H9 (cell line): Measurements from ENCODE around the gene FGF21. TPM values are rescaled to one million over a fixed set of nuclear protein-coding genes. Genes with fewer than 3 reads are reported as not detected.

Experiments used
- DNase-seq: peaks from one replicate; pipeline ENCODE4 v3.0.0-alpha.2; 2017
- H2AFZ ChIP-seq: one replicate; pipeline ENCODE4 v1.6.1; 2013; ENCODE audit warnings: mild to moderate bottlenecking, low read length, control low read depth, moderate library complexity
- H2AK5ac ChIP-seq: 2 replicates; pipeline ENCODE4 v1.6.1; 2013; ENCODE audit warnings: low read length, control low read depth, mixed read lengths; ENCODE audit not compliant: insufficient read length
- H2BK120ac ChIP-seq: one replicate; pipeline ENCODE4 v1.6.1; 2013; ENCODE audit warnings: low read depth, mild to moderate bottlenecking, low read length, control low read depth, inconsistent platforms; ENCODE audit not compliant: poor library complexity, severe bottlenecking
- H2BK12ac ChIP-seq: 2 replicates; pipeline ENCODE4 v1.6.1; 2013; ENCODE audit warnings: low read length, control low read depth, mixed read lengths, low read depth; ENCODE audit not compliant: insufficient read length
- H2BK15ac ChIP-seq: 2 replicates; pipeline ENCODE4 v1.6.1; 2013; ENCODE audit warnings: low read depth, low read length, control low read depth
- H2BK20ac ChIP-seq: one replicate; pipeline ENCODE4 v1.6.1; 2013; ENCODE audit warnings: low read depth, mild to moderate bottlenecking, low read length, control low read depth, inconsistent platforms; ENCODE audit not compliant: poor library complexity, severe bottlenecking
- H2BK5ac ChIP-seq: 2 replicates; pipeline ENCODE4 v1.6.1; 2013; ENCODE audit warnings: low read length, control low read depth, mixed read lengths; ENCODE audit not compliant: insufficient read length
- H3K14ac ChIP-seq: 2 replicates; pipeline ENCODE4 v1.6.1; 2013; ENCODE audit warnings: low read length, control low read depth; ENCODE audit not compliant: insufficient read depth
- H3K18ac ChIP-seq: 2 replicates; pipeline ENCODE4 v1.6.1; 2013; ENCODE audit warnings: low read depth, mild to moderate bottlenecking, mixed read lengths, low read length, control low read depth; ENCODE audit not compliant: insufficient read length
- H3K23ac ChIP-seq: 2 replicates; pipeline ENCODE4 v1.6.1; 2013; ENCODE audit warnings: low read length, control low read depth, mixed read lengths, low read depth; ENCODE audit not compliant: insufficient read length
- H3K23me2 ChIP-seq: 2 replicates; pipeline ENCODE4 v1.6.1; 2013; ENCODE audit warnings: low read depth, mild to moderate bottlenecking, mixed read lengths, low read length, control low read depth; ENCODE audit not compliant: insufficient read length, poor library complexity, severe bottlenecking
- H3K27ac ChIP-seq: 2 replicates; pipeline ENCODE4 v1.5.1; 2013; ENCODE audit warnings: low read length, control low read depth, mixed read lengths, low read depth; ENCODE audit not compliant: insufficient read length
- H3K27me3 ChIP-seq: 2 replicates; pipeline ENCODE4 v1.6.1; 2013; ENCODE audit warnings: low read length, control low read depth, inconsistent platforms; ENCODE audit not compliant: insufficient read depth
- H3K4ac ChIP-seq: 2 replicates; pipeline ENCODE4 v1.6.1; 2013; ENCODE audit warnings: low read depth, mild to moderate bottlenecking, control low read depth, inconsistent platforms, low read length, moderate library complexity
- H3K4me1 ChIP-seq: 2 replicates; pipeline ENCODE4 v1.6.1; 2013; ENCODE audit warnings: low read length, control low read depth, inconsistent platforms; ENCODE audit not compliant: insufficient read depth
- H3K4me2 ChIP-seq: 2 replicates; pipeline ENCODE4 v1.6.1; 2013; ENCODE audit warnings: low read length, control low read depth, mixed read lengths; ENCODE audit not compliant: insufficient read length, insufficient read depth
- H3K56ac ChIP-seq: 2 replicates; pipeline ENCODE4 v1.6.1; 2013; ENCODE audit warnings: low read depth, mild to moderate bottlenecking, mixed read lengths, low read length, control low read depth; ENCODE audit not compliant: insufficient read length
- H3K79me1 ChIP-seq: 2 replicates; pipeline ENCODE4 v1.6.1; 2013; ENCODE audit warnings: low read depth, mild to moderate bottlenecking, moderate library complexity, low read length, control low read depth, inconsistent platforms; ENCODE audit not compliant: insufficient read depth, poor library complexity, severe bottlenecking
- H3K79me2 ChIP-seq: 2 replicates; pipeline ENCODE4 v1.6.1; 2013; ENCODE audit warnings: low read length, control low read depth, inconsistent platforms; ENCODE audit not compliant: insufficient read depth
- H3K9ac ChIP-seq: 2 replicates; pipeline ENCODE4 v1.6.1; 2013; ENCODE audit warnings: low read length, control low read depth, mixed read lengths; ENCODE audit not compliant: insufficient read length; ENCODE audit errors: extremely low read depth
- H3K9me3 ChIP-seq: one replicate; pipeline ENCODE4 v1.6.1; 2013; ENCODE audit warnings: low read depth, low read length, inconsistent platforms; ENCODE audit not compliant: control insufficient read depth
- H3T11ph ChIP-seq: one replicate; pipeline ENCODE4 v1.6.1; 2013; ENCODE audit warnings: mild to moderate bottlenecking, low read length, control low read depth, inconsistent platforms
- H4K20me1 ChIP-seq: one replicate; pipeline ENCODE4 v1.6.1; 2013; ENCODE audit not compliant: control insufficient read depth, insufficient read length, insufficient read depth
- H4K5ac ChIP-seq: 2 replicates; pipeline ENCODE4 v1.6.1; 2013; ENCODE audit warnings: low read depth, mild to moderate bottlenecking, mixed read lengths, low read length, control low read depth; ENCODE audit not compliant: insufficient read length
- H4K8ac ChIP-seq: replicated peaks from 2 replicates; pipeline ENCODE4 v1.6.1; 2013; ENCODE audit warnings: low read length, control low read depth, mixed read lengths, low read depth; ENCODE audit not compliant: insufficient read length
- H4K91ac ChIP-seq: 2 replicates; pipeline ENCODE4 v1.6.1; 2013; ENCODE audit warnings: low read depth, mild to moderate bottlenecking, moderate library complexity, mixed read lengths, low read length, control low read depth; ENCODE audit not compliant: insufficient read length
- H3K27ac Mint-ChIP-seq, 3 experiments: 2 replicates in 2 of 3; 3 replicates in 1 of 3; pipeline ENCODE4 v1.8.0; 2020 to 2021; ENCODE audit warnings: mixed read lengths in 3 of 3, mild to moderate bottlenecking in 1 of 3, moderate library complexity in 1 of 3
- H3K27me3 Mint-ChIP-seq: 2 replicates; pipeline ENCODE4 v1.8.0; 2021; ENCODE audit warnings: low read depth, mild to moderate bottlenecking, moderate library complexity, mixed read lengths
- H3K36me3 Mint-ChIP-seq, 3 experiments: 2 replicates in 2 of 3; 3 replicates in 1 of 3; pipeline ENCODE4 v1.8.0; 2020 to 2021; ENCODE audit warnings: low read depth in 3 of 3, mixed read lengths in 3 of 3; ENCODE audit not compliant: insufficient read depth in 1 of 3
- H3K4me1 Mint-ChIP-seq, 2 experiments: 2 replicates each; pipeline ENCODE4 v1.8.0; 2020; ENCODE audit warnings: mixed read lengths in 2 of 2
- H3K4me3 Mint-ChIP-seq, 2 experiments: 2 replicates in 1 of 2; 3 replicates in 1 of 2; pipeline ENCODE4 v1.8.0; 2020 to 2021; ENCODE audit warnings: mild to moderate bottlenecking in 2 of 2, mixed read lengths in 2 of 2, moderate library complexity in 1 of 2
- H3K9me3 Mint-ChIP-seq, 2 experiments: 2 replicates in 1 of 2; 3 replicates in 1 of 2; pipeline ENCODE4 v1.8.0; 2020; ENCODE audit warnings: mild to moderate bottlenecking in 2 of 2, mixed read lengths in 2 of 2, moderate library complexity in 1 of 2
- CTCF ChIP-seq: fragments of 200-600 bp; sonication (generic); conservative IDR thresholded peaks from 3 replicates; pipeline ENCODE4 v1.8.0; 2021; ENCODE audit warnings: antibody characterized with exemption, mild to moderate bottlenecking
- WGBS: extraction: QIAGEN DNeasy Blood & Tissue Kit; methylation state at CpG from one replicate; pipeline ENCODE4 v1.1.7; 2013; ENCODE audit warnings: missing lambda C conversion rate, low lambda C conversion rate, mixed read lengths; ENCODE audit not compliant: insufficient read length; ENCODE audit errors: extremely low coverage; 5-methylcytosine and 5-hydroxymethylcytosine counted together
- total RNA-seq: library from RNA; stranded (reverse); gene quantifications from 2 replicates; pipeline ENCODE4 v1.2.1, GENCODE V29; 2021

The FGF21 gene
- total RNA-seq, 1 experiment from 2014 or later, result 0.90 TPM

DNA sequence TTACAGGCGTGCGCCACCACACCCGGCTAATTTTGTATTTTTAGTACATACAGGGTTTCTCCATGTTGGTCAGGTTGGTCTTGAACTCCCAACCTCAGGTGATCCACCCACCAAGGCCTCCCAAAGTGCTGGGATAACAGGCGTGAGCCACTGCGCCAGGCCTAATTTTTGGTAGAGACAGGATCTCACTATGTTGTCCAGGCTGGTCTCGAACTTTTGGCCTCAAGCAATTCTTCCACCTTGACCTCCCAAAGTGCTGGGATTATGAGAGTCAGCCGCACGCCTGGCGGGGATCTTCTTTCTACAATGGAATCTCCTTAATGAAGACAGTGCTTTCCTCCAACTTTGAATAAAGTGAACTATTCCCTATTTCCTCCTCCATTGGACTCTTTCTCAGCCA lies 20.7 kb upstream of the FGF21 start:
- Mint-ChIP-seq H3K4me3 (peak overlapping the region; percentile 66 to 87), H3K9me3 (no peaks in the 10 kb centered on the region), H3K4me1 (peaks cover 11 to 33% of the 10 kb centered on the region in 2 experiments), H3K27me3 (peaks cover 6% of the 10 kb centered on the region), H3K27ac (no peak overlapping the region; a peak in 1 of 7 replicates), H3K36me3 (peaks cover 2 to 4% (median 3%) of the 10 kb centered on the region in 3 experiments; a peak in 3 of 7 replicates)
- Histone ChIP-seq H4K20me1 (no peaks in the 10 kb centered on the region), H3K79me1 (no peaks in the 10 kb centered on the region), H3K23me2 (peaks cover 9% of the 10 kb centered on the region), H4K5ac (no peak overlapping the region), H3K56ac (no peak overlapping the region), H2BK120ac (no peak overlapping the region), H3K27me3 (no peaks in the 10 kb centered on the region), H3K4me2 (no peak overlapping the region), H2BK5ac (no peak overlapping the region), H3K4ac (no peak overlapping the region), H4K8ac (no peak overlapping the region), H2AK5ac (no peak overlapping the region), H2BK20ac (no peak overlapping the region), H3K9ac (no peak overlapping the region), H3K9me3 (no peaks in the 10 kb centered on the region), H2AFZ (no peak overlapping the region), H3K4me1 (no peaks in the 10 kb centered on the region; the same call in 1 of the 2 replicates), H3K79me2 (no peaks in the 10 kb centered on the region), H2BK15ac (no peak overlapping the region), H4K91ac (no peak overlapping the region), H3T11ph (no peak overlapping the region), H3K27ac (no peak overlapping the region), H3K18ac (no peak overlapping the region), H3K14ac (no peak overlapping the region), H2BK12ac (no peak overlapping the region), H3K23ac (no peak overlapping the region)
- no CpG with 5 or more reads among the region's 9 CpGs for WGBS
- no peak for TF ChIP-seq CTCF
- no peak for DNase-seq
